Fibroblast of the aortic adventitia (primary cell): ENCODE measurements around the gene PJA1. TPM values are rescaled to one million over a fixed set of nuclear protein-coding genes. Genes with fewer than 3 reads are reported as not detected.

ENCODE experiments used
- DNase-seq: peaks from one replicate; pipeline ENCODE4 v3.0.0-alpha.2; 2010; ENCODE audit warnings: low read depth
- H3K4me3 ChIP-seq: 2 replicates; pipeline ENCODE4 v1.5.1; 2011; ENCODE audit warnings: low read depth, mild to moderate bottlenecking, control low read depth, low read length, moderate library complexity
- total RNA-seq: library from RNA; depleted of rRNA; stranded (reverse); fragments of >200 nt; gene quantifications from 2 replicates; pipeline ENCODE4 v1.2.3, GENCODE V29; 2012; ENCODE audit warnings: low replicate concordance
- TF ChIP-seq, protein P1 (sequence below): IDR thresholded peaks from 2 replicates; pipeline ENCODE4 v1.5.1; 2011; ENCODE audit warnings: mild to moderate bottlenecking, low read length, control low read depth, inconsistent platforms; ENCODE audit not compliant: insufficient read depth

PJA1 gene
- total RNA-seq, 1 donor = 15.7 TPM

DNA sequence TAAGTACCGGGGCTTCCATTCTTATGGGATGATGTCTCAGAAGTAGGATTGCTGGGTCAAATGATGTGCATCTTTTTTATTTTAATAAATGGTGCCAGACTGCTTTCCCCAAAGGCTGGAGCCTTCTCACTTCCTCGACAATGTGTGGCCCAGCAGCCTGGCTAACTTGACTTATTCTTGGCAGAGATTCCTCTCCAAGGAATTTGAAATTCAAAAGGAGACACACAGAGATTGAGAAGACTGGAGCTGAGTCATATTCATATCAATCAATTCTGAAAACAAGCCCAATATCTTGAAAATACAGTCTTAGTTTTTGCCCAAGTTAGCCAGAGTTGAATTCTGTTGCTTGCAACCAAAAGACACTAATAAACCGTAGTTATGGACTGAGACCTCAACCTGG is 10.8 kb upstream of the PJA1 start:
- TF ChIP-seq, protein P1, sequence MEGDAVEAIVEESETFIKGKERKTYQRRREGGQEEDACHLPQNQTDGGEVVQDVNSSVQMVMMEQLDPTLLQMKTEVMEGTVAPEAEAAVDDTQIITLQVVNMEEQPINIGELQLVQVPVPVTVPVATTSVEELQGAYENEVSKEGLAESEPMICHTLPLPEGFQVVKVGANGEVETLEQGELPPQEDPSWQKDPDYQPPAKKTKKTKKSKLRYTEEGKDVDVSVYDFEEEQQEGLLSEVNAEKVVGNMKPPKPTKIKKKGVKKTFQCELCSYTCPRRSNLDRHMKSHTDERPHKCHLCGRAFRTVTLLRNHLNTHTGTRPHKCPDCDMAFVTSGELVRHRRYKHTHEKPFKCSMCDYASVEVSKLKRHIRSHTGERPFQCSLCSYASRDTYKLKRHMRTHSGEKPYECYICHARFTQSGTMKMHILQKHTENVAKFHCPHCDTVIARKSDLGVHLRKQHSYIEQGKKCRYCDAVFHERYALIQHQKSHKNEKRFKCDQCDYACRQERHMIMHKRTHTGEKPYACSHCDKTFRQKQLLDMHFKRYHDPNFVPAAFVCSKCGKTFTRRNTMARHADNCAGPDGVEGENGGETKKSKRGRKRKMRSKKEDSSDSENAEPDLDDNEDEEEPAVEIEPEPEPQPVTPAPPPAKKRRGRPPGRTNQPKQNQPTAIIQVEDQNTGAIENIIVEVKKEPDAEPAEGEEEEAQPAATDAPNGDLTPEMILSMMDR = no peak
- no peak for DNase-seq
- no peak overlapping the region for H3K4me3 ChIP-seq

DNA sequence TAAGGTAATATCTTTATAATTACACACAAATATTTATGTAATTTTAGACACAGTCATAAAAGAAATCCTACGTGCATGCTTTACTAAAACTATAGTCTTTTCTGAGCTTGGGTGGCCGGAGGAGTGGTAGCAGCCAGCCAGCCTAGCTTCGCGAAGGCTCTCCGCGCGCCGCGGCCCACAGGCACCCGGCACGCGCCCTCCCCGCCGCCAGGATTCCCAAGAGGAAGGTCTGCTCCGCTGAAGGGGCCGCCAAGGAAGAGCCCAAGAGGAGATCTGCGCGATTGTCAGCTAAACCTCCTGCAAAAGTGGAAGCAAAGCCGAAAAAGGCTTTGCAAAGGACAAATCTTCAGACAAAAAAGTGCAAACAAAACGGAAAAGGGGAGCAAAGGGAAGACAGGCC is 8.7 kb upstream of the PJA1 start:
- TF ChIP-seq, protein P1 = no peak
- no peak for DNase-seq
- no peak overlapping the region for H3K4me3 ChIP-seq

DNA sequence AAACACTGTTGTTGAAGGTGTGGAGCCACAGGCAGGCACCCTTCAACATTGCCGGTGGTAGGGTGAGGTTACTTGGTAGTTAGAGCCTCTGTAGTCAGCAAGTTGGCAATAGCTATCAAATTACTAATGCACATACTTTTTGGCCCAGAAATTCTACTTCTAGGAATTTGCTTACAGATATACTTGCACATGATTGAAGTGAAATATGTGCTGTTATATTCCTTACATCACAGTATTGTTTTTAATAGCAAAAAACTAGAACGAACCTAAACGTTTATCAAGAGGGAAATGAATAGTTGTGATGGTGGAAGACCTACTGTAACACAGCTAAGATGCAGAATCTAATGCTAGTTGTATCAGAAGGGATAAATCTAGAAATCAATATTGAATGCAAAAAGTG is 7.7 kb upstream of the PJA1 start:
- H3K4me3 ChIP-seq = no peak overlapping the region
- DNase-seq = no peak
- TF ChIP-seq, protein P1 = no peak

DNA sequence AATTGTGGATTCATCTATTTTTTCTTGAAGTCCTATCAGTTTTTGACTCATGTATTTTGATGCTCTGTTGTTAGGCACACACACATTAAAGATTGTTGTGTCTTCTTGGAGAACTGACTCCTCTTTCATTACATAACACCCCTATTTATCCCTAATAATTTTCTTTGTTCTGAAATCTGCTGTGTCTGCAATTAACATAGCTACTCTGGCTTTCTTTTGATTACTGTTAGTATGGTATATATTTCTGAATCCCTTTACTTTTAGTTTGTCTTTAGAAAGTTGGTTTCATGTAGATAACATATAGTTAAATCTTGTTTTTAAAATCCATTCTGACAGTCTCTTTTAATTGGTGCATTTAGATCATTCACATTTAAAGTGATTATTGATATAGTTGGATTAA is 5.1 kb upstream of the PJA1 start:
- no peak for DNase-seq
- H3K4me3 ChIP-seq = no peak overlapping the region
- TF ChIP-seq, protein P1 = no peak

DNA sequence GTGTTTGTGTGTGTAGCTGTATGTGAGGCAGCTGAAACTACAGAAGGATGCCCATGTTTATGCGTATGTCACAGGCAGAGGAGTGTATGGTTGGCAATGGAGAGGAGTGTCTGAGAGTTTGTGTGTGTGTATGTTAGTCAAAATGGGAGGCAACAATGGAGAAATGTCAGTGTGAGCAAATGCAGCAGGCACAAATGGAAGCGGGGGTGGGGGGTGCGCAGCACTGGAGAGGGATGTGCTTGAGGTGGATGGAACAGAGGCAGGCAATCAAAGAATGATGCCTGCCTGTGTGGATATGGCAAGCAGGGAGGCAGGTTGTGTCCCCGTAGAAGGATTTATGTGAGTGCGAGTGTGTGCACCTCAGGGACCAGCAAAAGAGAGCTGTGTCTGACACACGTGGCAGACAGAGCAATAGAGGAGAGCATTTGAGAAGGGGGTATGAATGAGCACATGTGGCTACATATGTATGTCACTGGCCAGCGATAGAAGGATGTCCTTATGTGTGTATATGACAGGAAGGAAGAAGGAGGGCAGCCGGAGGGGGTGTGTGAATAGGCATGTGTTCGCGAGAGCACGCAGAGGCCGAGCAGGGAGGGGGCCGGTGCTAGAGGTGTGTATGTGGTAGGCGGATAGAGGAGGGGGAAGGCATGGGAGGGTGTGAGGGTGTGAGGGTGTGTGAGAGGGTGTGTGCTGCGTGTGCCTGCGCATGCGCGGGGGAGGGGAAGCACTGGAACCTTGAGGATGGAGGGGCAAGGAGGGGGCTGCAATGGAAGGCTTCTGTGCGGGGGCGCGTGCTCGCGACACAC is 1.1 kb downstream of the PJA1 start:
- peak overlapping the region; percentile 77 for H3K4me3 ChIP-seq
- DNase-seq = no peak
- TF ChIP-seq, protein P1 = no peak

DNA sequence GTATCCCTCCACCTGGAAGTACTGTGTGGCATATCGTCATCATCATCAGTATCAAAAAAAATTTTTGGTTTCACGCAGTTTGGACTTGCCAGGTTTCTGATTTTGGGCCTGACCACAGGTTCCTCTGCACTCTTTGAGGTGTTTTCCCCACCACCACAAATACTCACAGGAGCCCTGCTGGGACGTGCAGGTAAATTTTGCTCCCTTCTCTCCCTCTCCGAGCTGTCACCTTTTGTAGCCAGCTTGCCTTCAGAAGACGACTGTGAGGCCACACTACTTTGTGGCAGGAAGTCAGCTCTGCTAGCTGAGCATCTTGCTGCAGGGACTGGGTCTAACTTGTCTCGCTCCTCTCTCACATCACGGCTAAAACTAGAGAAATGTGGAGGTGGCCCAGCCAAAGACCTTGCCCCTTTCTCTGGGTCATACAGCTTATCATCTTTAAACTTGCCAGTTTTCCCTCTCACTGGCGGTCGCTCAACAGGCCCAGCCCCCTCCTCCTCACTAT is 2.8 kb downstream of the PJA1 start:
- TF ChIP-seq, protein P1 = no peak

More for the DNA sequence above, 2.8 kb downstream of the PJA1 start:
- DNase-seq = no peak
- H3K4me3 ChIP-seq = no peak overlapping the region
